Adipocyte (in vitro differentiated cells): ENCODE results near the gene PITHD1.
"Not testable (repeated sequence)": the region's sequence is repeated elsewhere in the genome, so short reads cannot be mapped to it uniquely, and the experiment has no call there.

Experiments used
- DNase-seq: peaks from one replicate; pipeline ENCODE4 v3.0.0-alpha.2; 2015; ENCODE audit warnings: low read depth
- H3K27me3 ChIP-seq: replicated peaks from 2 replicates; pipeline ENCODE4 v1.7.0; 2013; ENCODE audit warnings: mild to moderate bottlenecking, low read length, moderate library complexity; ENCODE audit not compliant: control insufficient read depth, insufficient read depth
- H3K36me3 ChIP-seq: 2 replicates; pipeline ENCODE4 v1.7.0; 2013; ENCODE audit warnings: low read length, mild to moderate bottlenecking, moderate library complexity; ENCODE audit not compliant: control insufficient read depth, insufficient read depth, severe bottlenecking
- H3K4me1 ChIP-seq: 2 replicates; pipeline ENCODE4 v1.7.0; 2013; ENCODE audit warnings: mild to moderate bottlenecking, low read length, moderate library complexity; ENCODE audit not compliant: control insufficient read depth, insufficient read depth
- H3K4me3 ChIP-seq: 2 replicates; pipeline ENCODE4 v1.7.0; 2013; ENCODE audit warnings: mild to moderate bottlenecking, low read length, moderate library complexity
- H3K9ac ChIP-seq: 2 replicates; pipeline ENCODE4 v1.7.0; 2013; ENCODE audit warnings: mild to moderate bottlenecking, low read length, moderate library complexity
- H3K9me3 ChIP-seq: 2 replicates; pipeline ENCODE4 v1.7.0; 2013; ENCODE audit warnings: mild to moderate bottlenecking, low read length, moderate library complexity; ENCODE audit not compliant: control insufficient read depth

PITHD1 gene

DNA sequence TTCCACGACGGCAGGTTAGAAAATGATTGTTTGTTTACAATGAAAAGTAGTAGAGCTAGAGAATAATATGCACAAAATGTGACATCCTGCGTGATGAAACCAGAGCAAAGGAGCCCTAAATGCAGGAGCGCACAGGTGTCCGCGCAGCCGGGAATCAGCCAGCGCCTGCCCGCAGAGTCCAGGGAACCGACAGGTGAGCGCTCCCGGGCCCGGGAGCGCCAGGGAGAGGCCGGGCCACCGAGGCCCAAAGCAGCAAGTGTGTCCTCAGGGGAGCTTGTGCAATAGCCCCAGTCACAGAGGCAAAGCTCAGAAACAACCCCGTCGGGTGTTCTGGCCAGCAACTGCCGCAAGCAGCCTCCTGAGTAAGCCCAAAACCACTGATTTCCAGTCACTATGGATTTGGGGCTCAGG lies 23.1 kb downstream of the PITHD1 start:
- peaks cover 19% of the 10 kb centered on the region for H3K4me1 ChIP-seq
- no peaks in the 10 kb centered on the region for H3K27me3 ChIP-seq
- peak overlapping the region; percentile 95 for H3K4me3 ChIP-seq
- DNase-seq: peak; percentile 56
- H3K9me3 ChIP-seq: no peaks in the 10 kb centered on the region
- H3K36me3 ChIP-seq: peaks cover 11% of the 10 kb centered on the region
- H3K9ac ChIP-seq: peak overlapping the region; percentile 90

DNA sequence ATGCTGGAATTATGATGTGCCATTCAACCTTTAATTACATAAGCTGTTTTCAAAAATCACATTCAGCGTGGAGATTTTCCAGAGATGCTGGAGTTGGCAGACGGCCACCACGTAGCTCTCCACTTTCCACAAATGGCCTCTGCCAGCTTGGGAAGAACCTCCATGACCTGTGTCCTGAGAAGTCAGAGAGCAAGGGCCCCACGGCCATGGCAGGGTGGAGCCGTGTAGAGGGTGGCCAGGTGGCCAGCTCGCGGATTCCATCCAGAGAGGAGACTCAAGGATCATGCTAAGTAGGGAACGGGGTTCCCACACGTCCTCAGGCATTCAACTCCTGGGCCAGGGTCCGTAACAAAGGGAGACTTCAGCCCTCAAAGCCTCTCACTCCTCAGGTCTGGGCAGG lies 23.7 kb downstream of the PITHD1 start:
- Histone ChIP-seq H3K9ac (peak overlapping the region; percentile 90), H3K9me3 (no peaks in the 10 kb centered on the region), H3K4me3 (peak overlapping the region; percentile 95), H3K27me3 (no peaks in the 10 kb centered on the region), H3K36me3 (peaks cover 16% of the 10 kb centered on the region), H3K4me1 (peaks cover 19% of the 10 kb centered on the region)
- DNase-seq: no peak

GRCh38 chr1:23802809-23803342 lies 24.7 kb downstream of the PITHD1 start:
- Histone ChIP-seq H3K4me1 (peaks cover 19% of the 10 kb centered on the region), H3K36me3 (peaks cover 23% of the 10 kb centered on the region)
- H3K9me3 ChIP-seq, H3K27me3 ChIP-seq, H3K9ac ChIP-seq, H3K4me3 ChIP-seq, DNase-seq: not testable (repeated sequence)

GRCh38 chr1:23803674-23804073 lies 25.5 kb downstream of the PITHD1 start:
- Histone ChIP-seq H3K9ac (no peak overlapping the region), H3K4me1 (peaks cover 19% of the 10 kb centered on the region), H3K27me3 (no peaks in the 10 kb centered on the region)

GRCh38 chr1:23804183-23804835 lies 26.1 kb downstream of the PITHD1 start:
- H3K4me1 ChIP-seq: peaks cover 17% of the 10 kb centered on the region
- no peaks in the 10 kb centered on the region for H3K9me3 ChIP-seq
- H3K36me3 ChIP-seq: peaks cover 28% of the 10 kb centered on the region
- no peak overlapping the region for H3K4me3 ChIP-seq
- no peaks in the 10 kb centered on the region for H3K27me3 ChIP-seq
- no peak for DNase-seq
- H3K9ac ChIP-seq: no peak overlapping the region

More at GRCh38 chr1:23803674-23804073, 25.5 kb downstream of the PITHD1 start:
- no peak overlapping the region for H3K4me3 ChIP-seq
- H3K9me3 ChIP-seq: no peaks in the 10 kb centered on the region
- peaks cover 28% of the 10 kb centered on the region for H3K36me3 ChIP-seq
- no peak for DNase-seq

- Histone ChIP-seq H3K4me3 (no peak overlapping the region), H3K4me1 (peaks cover 11% of the 10 kb centered on the region), H3K36me3 (peaks cover 28% of the 10 kb centered on the region), H3K27me3 (no peaks in the 10 kb centered on the region), H3K9ac (no peak overlapping the region), H3K9me3 (no peaks in the 10 kb centered on the region)
- no peak for DNase-seq
Observed at GRCh38 chr1:23805025-23805424, 26.8 kb downstream of the PITHD1 start.

GRCh38 chr1:23806280-23806679 lies 28.1 kb downstream of the PITHD1 start:
- H3K36me3 ChIP-seq: peaks cover 28% of the 10 kb centered on the region
- H3K27me3 ChIP-seq: no peaks in the 10 kb centered on the region
- H3K9ac ChIP-seq: no peak overlapping the region
- no peaks in the 10 kb centered on the region for H3K9me3 ChIP-seq
- DNase-seq: no peak
- no peak overlapping the region for H3K4me3 ChIP-seq
- peaks cover 8% of the 10 kb centered on the region for H3K4me1 ChIP-seq

- H3K9me3 ChIP-seq: no peaks in the 10 kb centered on the region
- no peaks in the 10 kb centered on the region for H3K27me3 ChIP-seq
- DNase-seq: no peak
- no peaks in the 10 kb centered on the region for H3K4me1 ChIP-seq
- no peak overlapping the region for H3K9ac ChIP-seq
- H3K36me3 ChIP-seq: peaks cover 40% of the 10 kb centered on the region
- H3K4me3 ChIP-seq: no peak overlapping the region
Observed at GRCh38 chr1:23807453-23807852, 29.2 kb downstream of the PITHD1 start.

DNA sequence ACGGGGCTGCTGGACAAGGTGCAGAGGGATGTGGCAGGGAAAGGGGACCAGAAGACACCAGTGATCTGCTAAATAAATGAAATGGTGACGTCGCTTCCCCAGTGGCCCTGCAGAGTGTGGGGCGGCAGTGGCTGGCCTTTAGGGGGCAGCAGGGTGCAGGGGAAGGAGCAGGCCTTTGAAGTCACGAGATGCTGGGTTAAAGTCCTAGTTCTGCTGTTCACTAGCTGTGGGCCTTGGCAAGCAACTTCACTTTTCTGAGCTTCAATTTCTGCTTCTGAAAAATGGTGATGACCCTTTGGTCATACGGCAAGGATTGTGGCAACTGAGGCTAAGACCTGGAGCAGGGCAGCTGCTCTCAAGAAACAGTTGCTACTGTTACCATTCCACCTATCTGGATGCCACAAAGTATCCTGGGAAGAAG lies 31.5 kb downstream of the PITHD1 start:
- no peak overlapping the region for H3K9ac ChIP-seq
- H3K27me3 ChIP-seq: no peaks in the 10 kb centered on the region
- peak; percentile 64 for DNase-seq
- peaks cover 47% of the 10 kb centered on the region for H3K36me3 ChIP-seq
- H3K9me3 ChIP-seq: no peaks in the 10 kb centered on the region
- H3K4me3 ChIP-seq: no peak overlapping the region
- no peaks in the 10 kb centered on the region for H3K4me1 ChIP-seq

- peak; percentile 45 for DNase-seq
- no peaks in the 10 kb centered on the region for H3K9me3 ChIP-seq
- H3K4me1 ChIP-seq: no peaks in the 10 kb centered on the region
- no peak overlapping the region for H3K9ac ChIP-seq
- peaks cover 54% of the 10 kb centered on the region for H3K36me3 ChIP-seq
- no peak overlapping the region for H3K4me3 ChIP-seq
- H3K27me3 ChIP-seq: no peaks in the 10 kb centered on the region
Observed at GRCh38 chr1:23810818-23811540, 32.8 kb downstream of the PITHD1 start.

- Histone ChIP-seq H3K36me3 (peaks cover 68% of the 10 kb centered on the region), H3K9me3 (no peaks in the 10 kb centered on the region), H3K4me1 (no peaks in the 10 kb centered on the region), H3K4me3 (no peak overlapping the region), H3K27me3 (no peaks in the 10 kb centered on the region), H3K9ac (no peak overlapping the region)
- DNase-seq: no peak
Observed at GRCh38 chr1:23814016-23814415, 35.8 kb downstream of the PITHD1 start.
